Stomach (tissue), 4 donors: Measurements from ENCODE around the gene RFTN1.

ENCODE experiments used
- CTCF ChIP-seq, 7 experiments: fragments of 450-650 bp in 4 of 7; fragments of 200-600 bp in 3 of 7; sonication (generic) in 3 of 7; IDR thresholded peaks; one replicate each; pipeline ENCODE4 v1.5.1; 2016 to 2019; ENCODE audit warnings: antibody characterized with exemption in 7 of 7, control low read depth in 2 of 7, mild to moderate bottlenecking in 1 of 7
- EP300 ChIP-seq: sonication (generic); formaldehyde crosslinking; IDR thresholded peaks from one replicate; pipeline ENCODE4 v1.6.1; 2017; ENCODE audit warnings: antibody characterized with exemption
- POLR2A ChIP-seq, 4 donors: fragments of 450-650 bp; IDR thresholded peaks; one replicate each; pipeline ENCODE4 v1.6.1; 2016; ENCODE audit warnings: antibody characterized with exemption in 4 of 4, control low read depth in 2 of 4, mild to moderate bottlenecking in 1 of 4, moderate library complexity in 1 of 4
- POLR2AphosphoS5 ChIP-seq, 3 donors: sonication (generic); formaldehyde crosslinking; IDR thresholded peaks; one replicate each; pipeline ENCODE4 v1.6.1; 2016; ENCODE audit warnings: antibody characterized with exemption in 3 of 3

GRCh38 chr3:16406166-16406565, 107.3 kb downstream of the RFTN1 start:
- TF ChIP-seq EP300 (no peak), POLR2AphosphoS5 (IDR thresholded peaks at IDR 0.05) (no peak), POLR2A (IDR thresholded peaks at IDR 0.05) (no peak), CTCF (IDR thresholded peaks at IDR 0.05) (no peak)
